Eye (tissue), 1 donor: ENCODE results near the gene ESYT2.
"Not testable (repeated sequence)": the region's sequence is repeated elsewhere in the genome, so short reads cannot be mapped to it uniquely, and the experiment has no call there.

Experiments
- DNase-seq: peaks from one replicate; pipeline ENCODE4 v3.0.0-alpha.2; 2015

ESYT2 gene, protein sequence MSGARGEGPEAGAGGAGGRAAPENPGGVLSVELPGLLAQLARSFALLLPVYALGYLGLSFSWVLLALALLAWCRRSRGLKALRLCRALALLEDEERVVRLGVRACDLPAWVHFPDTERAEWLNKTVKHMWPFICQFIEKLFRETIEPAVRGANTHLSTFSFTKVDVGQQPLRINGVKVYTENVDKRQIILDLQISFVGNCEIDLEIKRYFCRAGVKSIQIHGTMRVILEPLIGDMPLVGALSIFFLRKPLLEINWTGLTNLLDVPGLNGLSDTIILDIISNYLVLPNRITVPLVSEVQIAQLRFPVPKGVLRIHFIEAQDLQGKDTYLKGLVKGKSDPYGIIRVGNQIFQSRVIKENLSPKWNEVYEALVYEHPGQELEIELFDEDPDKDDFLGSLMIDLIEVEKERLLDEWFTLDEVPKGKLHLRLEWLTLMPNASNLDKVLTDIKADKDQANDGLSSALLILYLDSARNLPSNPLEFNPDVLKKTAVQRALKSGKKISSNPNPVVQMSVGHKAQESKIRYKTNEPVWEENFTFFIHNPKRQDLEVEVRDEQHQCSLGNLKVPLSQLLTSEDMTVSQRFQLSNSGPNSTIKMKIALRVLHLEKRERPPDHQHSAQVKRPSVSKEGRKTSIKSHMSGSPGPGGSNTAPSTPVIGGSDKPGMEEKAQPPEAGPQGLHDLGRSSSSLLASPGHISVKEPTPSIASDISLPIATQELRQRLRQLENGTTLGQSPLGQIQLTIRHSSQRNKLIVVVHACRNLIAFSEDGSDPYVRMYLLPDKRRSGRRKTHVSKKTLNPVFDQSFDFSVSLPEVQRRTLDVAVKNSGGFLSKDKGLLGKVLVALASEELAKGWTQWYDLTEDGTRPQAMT

GRCh38 chr7:158829342-158830210 lies at the start of gene ESYT2:
ESYT2 (minus strand) TSS chr7:158829509; CDS start chr7:158829418, 91 bp downstream.
- DNase-seq: peak; percentile 99

GRCh38 chr7:158878151-158879079 lies 49.1 kb upstream of the ESYT2 start:
- not testable (repeated sequence) for DNase-seq

DNA sequence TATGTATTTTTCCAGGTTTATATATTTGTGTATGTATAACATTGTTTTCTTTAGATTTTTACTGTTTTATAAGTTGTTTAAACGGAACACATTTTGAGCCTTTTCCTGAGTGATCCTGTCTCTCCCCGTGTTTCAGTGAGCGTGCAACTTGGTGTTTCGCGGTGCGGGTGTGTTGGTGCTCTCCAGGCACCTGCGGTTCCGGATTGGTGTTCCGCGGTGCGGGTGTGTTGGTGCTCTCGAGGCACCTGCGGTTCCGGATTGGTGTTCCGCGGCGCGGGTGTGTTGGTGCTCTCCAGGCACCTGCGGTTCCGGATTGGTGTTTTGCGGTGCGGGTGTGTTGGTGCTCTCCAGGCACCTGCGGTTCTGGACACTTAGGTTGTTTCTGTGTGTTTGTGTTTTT lies 47.7 kb upstream of the ESYT2 start:
- no peak for DNase-seq

DNA sequence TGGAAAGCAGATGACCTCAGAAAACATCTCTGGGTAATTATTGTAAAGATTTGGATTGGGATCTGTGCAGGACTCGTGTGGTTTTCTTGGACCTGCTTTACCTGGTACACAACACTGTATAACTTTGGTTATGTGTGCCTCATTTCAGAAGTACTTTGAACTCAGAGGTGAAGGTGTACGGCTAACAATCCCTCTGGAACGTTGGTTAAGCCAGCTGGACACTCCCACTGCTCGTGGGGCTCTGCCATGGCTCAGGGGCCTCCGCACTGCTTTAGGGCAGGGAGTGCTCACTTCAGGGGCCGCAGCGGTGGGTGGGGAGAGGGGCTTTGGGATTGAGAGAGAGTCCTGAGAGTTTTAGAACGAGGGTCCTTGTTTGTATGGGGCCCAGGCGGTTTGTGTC lies 40.6 kb upstream of the ESYT2 start:
- DNase-seq: no peak

GRCh38 chr7:158868764-158869410 lies 39.6 kb upstream of the ESYT2 start:
- DNase-seq: peak; percentile 38

GRCh38 chr7:158867214-158867984 lies 38.1 kb upstream of the ESYT2 start:
- DNase-seq: no peak

DNA sequence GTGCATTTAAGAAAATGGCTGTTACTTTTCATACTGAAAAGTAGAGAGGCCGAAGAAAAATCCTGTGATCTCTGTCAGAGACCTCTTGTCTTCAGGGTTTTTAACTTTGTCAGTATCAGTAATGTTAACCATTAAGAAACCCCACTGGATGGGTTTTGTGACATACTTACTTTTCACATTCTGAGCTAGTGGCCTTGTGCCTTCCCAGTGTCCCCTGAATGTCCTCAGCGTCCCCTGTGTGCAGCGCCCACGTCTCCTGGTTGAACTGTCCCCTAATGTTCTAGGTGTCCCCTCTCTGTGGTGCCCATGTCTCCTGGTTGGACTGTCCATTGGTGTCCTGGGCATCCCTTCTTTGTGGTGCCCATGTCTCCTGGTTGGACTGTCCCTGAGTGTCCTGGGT lies 36.7 kb upstream of the ESYT2 start:
- DNase-seq: no peak

DNA sequence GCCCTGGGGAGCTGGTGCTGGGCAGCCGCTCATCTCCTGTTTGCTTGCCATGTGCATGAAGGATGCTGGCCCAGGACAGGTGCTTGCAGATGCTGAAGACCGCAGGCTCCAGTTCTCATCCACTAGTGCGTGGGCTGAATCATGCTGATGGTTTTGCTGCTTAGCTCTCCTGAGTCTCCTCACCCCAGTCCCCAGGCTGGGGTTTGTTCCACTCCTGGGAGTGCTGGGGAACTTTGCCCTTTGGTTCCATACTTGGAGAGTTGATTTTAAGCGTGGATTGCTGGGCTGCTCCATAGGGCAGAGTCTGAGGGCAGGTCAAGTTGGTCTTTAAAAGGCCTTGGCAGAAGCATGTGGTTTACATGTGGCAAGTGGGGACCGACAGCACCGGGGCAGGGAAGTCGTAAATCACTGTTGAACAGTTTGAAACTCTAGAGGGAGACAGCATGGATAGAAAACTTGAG lies 36.2 kb upstream of the ESYT2 start:
- no peak for DNase-seq

DNA sequence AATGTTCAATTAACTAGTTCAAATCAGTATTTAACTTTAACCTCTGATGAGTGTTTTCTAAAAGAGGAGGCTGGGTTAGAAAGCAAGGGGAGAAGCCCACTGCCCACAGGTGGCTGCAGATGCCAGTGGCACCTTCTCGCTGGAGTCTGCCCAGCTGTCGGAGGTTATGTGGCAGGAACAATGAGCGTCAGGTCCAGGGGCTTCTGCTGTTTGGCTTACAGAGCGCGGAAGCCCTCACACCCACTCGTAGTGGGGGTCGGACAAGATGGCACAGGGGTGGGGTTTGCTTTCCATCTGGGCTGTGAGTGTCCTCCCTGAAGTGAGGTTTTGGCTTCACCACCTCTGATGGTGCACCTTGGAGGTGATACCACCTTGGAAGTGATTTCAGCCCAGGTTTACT lies 35.5 kb upstream of the ESYT2 start:
- DNase-seq: no peak

DNA sequence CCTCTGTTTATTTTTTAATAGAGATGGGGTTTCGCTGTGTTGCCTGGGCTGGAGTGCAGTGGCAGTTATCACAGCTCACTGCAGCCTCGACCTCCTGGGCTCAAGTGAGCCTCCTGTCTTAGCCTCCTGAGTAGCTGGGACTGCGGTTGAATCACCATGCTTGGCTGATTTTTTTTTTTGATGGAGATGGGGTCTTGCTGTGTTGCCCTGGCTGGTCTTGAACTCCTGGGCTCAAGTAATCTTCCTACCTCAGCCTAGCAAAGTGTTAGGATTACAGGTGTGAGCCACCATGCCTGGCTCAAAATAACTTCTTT lies 35.2 kb upstream of the ESYT2 start:
- no peak for DNase-seq

- peak; percentile 67 for DNase-seq
These were observed 34.5 kb upstream of the ESYT2 start for GRCh38 chr7:158863611-158864506.

GRCh38 chr7:158862985-158863610 lies 33.8 kb upstream of the ESYT2 start:
- DNase-seq: peak; percentile 43

DNA sequence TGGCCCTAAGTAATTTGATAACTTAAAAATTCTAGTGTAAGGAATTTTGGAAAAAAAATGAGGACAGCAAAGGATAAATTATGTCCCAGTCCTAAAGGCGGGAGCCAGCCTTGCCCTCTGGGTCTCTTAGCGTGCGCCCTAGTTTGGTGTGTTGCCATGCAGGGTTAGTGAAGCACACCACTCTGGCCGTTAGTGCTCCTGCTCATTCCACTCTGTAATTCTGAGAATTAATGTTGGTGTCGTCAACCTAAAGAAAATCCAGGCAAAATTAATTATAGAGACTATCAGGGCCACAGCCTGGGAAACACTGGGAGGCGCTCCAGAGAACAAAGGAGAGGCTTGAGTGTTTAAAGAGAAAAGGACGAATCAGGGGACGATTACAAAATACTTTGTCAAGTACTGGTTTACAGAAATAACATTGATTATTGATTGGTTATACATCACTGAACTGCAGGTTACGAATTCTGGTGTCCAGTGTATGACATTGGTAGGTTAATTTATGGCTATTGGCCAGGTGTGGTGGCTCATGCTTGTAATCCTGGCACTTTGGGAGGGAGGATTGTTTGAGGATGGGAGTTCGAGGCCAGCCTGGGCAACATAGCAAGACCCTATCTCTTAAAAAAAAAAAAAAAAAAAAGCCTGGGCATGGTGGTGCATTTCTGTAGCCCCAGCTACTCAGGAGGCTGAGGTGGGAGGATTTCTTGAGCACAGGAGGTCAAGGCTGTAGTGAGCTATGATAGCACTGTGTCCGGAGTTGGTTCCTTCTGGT lies 32.8 kb upstream of the ESYT2 start:
- DNase-seq: no peak

DNA sequence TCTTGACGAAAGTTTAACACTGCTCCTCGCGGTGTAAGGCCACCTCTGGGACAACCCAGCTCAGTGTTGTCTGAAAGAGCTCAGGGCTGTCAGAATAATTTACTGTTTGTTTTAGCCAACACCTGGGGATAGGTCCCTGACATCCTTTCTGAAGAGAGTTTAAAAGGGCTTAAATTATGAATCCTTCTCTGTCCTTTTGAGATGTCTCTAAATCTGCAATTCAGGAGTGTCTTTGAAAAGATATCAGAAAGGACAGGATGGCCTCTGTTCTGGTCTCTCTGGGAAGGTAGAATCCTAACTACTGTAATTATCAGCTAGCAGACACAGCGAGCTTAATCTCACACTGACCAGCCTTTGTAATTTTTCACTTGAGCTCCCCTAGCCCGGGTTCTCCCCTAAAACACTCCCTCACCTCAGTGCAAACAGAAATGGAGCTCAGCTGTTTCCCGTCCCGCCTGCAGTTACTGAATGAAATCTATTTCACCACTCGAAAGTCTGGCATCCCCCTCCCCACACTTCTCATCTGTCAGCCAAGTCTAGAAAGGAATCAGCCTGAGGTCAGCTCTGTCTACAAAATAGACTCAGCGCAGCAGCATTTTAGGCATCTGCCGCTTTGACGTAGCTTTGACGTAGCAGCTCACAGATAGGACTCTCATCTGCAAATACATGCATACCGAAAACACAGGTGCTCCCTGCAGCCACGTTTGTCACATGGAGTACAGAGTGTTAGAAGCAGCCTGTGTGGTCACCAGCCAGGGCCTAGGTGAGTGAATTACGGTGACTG lies 31.9 kb upstream of the ESYT2 start:
- DNase-seq: no peak

- DNase-seq: no peak
These were observed 31.1 kb upstream of the ESYT2 start for GRCh38 chr7:158860394-158860793.

DNA sequence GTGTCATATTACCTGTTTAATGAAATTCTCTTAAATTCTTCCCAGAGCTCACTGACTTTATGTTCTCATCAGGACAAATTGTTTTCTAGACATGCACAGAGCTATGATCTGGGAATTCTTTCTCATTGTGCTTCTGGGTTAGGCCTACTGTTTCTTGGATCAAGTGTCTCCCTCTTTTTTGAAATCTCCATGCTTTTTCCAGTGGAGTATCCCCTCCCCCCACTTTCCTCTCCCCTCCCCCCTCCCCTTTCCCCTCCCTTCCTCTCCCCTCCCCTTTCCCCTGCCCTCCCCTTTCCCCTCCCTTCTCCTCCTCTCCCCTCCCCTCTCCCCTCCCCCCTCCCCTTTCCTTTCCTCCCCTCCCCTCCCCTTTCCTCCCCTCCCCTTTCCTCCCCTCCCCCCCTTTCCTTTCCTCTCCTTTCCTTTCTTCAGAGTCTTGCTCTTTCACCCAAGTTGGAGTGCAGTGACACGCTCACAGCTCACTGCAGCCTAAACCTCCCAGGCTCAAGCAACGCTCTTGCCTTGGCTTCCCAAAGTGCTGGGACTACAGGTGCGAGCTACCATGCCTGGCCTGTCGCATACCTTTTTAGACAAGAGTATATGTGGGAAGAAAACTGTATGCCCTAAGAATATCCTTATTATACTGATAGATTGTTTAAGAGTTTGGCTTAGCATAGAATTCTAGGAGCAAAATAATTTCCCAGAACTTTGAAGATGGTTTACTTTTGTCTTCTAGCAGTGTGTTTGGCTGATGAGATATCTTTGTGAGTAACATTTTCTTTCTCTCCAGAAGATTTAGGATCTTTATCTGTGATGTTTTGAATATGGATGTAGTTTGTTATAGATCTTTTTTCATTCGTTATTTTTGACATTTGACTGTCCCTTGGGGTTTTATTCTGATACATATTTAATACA lies 29.5 kb upstream of the ESYT2 start:
- DNase-seq: peak; percentile 31
